SIG-M5 (cell line): ENCODE data around the gene OSCP1.
A peak's percentile ranks its signal among the peaks of the same experiment; 100 is the strongest.

Source experiments
- DNase-seq: peaks from one replicate; lab custom pipeline; 2025; lab: John Stamatoyannopoulos, UW

OSCP1 gene

GRCh38 chr1:36472656-36473055 is 22.4 kb upstream of the OSCP1 start:
- DNase-seq = no peak

- DNase-seq = no peak
These were observed 21.8 kb upstream of the OSCP1 start for GRCh38 chr1:36471830-36472641.

DNA sequence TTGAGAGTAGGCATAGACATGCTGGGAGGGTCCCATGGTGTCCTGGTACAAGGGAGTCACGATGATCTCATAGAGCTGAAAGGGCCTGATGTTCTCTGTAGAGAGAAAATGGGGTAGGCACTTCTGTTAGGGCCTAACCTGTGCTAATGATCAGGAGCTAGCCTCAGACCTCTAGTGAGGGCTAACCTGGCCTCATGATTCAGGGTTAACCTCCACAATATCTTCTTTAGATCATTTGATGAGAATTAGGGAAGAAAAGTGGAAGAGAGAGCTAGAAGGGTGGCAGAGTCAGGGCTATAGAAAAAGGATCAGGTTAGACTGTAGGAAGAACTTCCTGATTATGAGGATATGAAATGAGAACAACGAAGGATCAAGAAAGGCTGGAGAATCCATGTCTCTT is 18.9 kb upstream of the OSCP1 start:
- DNase-seq = no peak

GRCh38 chr1:36467700-36468455 is 17.6 kb upstream of the OSCP1 start:
- DNase-seq = no peak

- DNase-seq = no peak
These were observed 16.8 kb upstream of the OSCP1 start for GRCh38 chr1:36467027-36467410.

GRCh38 chr1:36466370-36467026 is 16.2 kb upstream of the OSCP1 start:
- no peak for DNase-seq

- DNase-seq = no peak
These were observed 15.6 kb upstream of the OSCP1 start for GRCh38 chr1:36465731-36466369.

DNA sequence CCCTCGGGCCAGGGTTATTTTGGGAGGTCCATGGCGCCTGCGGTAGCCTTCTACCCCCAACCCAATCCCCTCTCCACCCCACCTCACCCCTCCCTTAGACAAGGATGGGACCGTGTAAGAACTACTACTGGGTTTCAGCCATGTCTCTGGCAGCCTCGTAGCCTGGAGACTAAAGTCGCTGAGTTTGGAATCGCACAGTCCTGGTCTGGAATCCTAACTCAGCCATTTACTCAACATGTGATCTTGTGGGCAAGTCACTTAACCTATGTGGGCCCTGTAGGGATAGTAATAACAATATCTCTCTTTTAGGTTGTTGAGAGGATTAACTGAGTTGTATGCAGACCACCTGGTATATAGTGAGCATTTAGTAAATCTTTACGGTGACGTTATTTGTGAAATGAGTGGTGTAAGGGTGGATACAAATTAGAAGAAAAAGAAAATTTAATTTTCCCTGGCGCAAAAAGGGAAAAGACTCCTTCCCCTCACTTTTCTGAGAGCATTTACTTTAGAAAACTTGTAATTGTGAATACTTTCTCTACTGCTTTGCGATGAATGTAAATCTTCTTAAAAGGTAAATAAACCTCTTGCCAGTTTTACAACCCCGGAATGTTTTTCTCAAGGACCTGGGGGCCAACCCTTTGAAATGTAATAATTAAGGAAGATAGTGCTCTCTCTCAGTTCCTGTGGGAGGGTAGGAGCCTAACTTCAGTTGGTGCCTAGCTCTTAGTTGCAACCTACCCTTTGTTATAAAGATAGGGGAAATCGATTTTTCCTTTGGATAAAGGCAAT is 14.5 kb upstream of the OSCP1 start:
- DNase-seq = no peak

- peak; percentile 77 for DNase-seq
These were observed 13.8 kb upstream of the OSCP1 start, which contains the start of gene MRPS15 for GRCh38 chr1:36463803-36464604. TSS of gene MRPS15 (minus strand) at chr1:36464384. CDS start at chr1:36464275, 109 bp downstream.

DNA sequence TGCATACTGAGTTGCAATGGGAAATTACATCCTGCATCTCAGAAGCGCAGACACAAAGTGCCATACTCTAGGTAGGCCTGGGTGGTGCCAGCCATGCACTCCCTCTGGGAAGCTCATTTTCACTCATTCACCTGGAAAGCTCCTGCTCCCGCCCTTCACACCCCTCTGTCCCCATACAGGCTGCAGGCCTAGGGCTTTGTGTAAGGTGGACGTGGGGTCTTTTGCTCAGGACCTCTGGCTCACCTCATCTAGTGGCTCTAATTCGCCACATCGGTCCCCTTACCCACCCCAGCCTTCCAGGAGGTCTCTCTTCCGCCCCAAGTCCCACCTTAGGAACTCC is 13.2 kb upstream of the OSCP1 start:
- no peak for DNase-seq

- no peak for DNase-seq
These were observed 8.7 kb upstream of the OSCP1 start for GRCh38 chr1:36458910-36459309.

GRCh38 chr1:36457691-36458090 is 7.4 kb upstream of the OSCP1 start:
- no peak for DNase-seq

GRCh38 chr1:36456391-36456928 is 6.2 kb upstream of the OSCP1 start:
- DNase-seq = no peak

DNA sequence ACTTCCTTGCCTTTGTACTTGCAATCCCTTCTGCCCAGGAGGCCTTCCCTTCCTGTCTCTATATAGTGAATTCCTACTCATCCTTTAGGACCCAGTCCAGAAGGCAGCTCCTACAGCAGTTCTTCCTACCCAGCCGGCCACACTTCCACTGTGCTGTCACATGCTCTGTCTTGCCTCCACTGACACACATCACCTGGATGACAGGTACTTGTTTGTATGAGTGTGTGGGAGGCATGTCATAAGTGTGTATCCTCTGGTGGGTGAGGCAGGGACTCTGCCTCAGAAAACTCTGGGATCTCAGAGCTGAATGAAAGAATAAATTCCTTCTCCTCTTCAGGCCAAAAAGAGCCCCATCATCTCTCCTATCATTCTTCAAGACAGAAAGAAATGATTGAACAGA is 5.1 kb upstream of the OSCP1 start:
- DNase-seq = no peak

DNA sequence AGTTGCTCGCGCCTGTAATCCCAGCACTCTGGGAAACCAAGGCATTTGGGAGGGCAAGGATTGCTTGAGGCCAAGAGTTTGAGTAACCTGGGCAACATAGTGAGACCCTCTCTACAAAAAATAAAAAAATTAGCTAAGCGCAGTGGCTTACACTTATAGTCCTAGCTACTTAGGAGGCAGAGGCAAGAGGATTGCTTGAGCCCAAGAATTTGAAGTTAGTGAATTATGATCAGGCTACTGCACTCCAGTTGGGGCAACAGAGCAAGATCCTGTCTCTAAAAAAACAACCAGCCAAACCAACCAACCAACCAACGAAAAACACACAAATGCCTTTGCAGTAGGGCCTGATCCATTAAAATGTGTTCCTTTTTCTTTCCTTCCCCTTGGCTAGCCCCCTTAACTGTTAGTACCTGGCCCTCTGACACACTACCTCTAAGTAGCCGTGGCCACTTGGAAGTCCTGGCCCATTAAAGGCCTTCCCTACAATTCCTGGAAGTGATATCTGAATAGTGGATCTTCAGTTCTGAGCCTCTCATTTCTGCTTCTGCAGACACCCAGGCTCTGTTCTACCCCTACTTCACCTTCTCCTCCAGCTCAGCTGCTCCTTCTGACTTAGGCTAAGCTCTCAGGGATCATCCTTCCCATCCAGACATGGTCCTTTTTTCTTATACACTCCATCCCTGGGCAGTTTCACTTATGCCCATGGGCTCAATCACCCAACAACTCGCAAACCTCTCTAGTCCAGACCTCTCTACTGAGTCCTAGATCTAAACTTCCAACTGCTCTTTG is 3.5 kb upstream of the OSCP1 start:
- no peak for DNase-seq

DNA sequence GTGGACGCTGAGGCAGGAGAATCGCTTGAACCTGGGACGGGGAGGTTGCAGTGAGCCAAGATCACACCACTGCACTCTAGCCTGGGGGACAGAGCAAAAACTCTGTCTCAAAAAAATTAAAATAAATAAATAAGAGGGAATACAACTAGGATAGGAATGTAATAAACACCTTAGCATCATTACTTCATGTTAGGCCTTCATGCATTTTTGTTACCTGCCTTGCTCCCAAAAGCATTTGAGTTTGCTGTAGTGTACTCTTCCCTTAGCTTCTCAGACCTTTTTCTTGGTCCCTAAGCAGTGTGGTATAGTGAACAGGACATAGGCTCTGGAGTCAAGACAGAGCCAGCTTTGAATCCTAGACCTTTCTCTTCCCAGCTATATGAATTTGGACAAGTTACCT is 2.8 kb upstream of the OSCP1 start:
- no peak for DNase-seq

DNA sequence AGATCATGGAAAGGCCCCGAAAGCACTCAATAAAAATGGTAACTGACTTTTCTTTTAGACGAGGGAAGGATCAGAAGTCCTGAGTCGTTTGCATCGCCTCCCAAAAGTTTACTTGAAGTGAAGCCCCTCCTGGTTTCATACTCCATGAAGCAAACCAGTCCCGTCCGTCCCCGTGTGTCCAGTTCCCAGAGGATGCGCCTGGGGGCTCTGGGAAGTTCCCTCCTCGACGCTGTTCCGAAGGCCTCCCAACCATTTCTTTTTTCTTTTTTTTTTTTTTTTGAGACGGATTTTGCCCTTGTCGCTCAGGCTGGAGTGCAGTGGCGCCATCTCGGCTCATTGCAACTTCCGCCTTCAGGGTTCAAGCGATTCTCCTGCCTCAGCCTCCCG is 661 bp upstream of the OSCP1 start:
- no peak for DNase-seq

DNA sequence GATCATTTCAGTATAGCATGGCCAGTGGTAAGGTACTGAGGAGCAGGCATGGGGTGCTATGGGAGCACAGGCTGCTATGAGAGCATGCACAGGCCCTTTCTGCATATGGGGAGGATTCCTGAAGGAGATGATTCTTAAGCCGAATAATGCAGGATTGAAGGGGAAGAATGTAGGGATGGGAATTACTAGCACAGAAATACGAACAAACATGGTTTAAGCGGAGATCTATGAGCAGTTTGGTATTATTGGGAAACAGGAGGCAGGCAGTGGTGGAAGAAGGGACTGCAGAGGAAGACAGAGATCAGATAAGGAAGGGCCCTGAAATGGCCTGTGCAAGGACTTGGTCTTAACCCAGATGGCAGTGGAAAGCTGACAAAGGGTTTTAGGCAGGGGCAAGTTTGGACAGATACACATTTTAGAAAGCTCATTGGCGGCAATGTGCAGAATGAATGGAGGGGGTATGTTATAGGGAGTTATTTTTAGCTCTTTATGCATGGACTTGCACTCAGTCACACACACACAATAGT is 1.7 kb downstream of the OSCP1 start:
- no peak for DNase-seq

- DNase-seq = no peak
These were observed 2.8 kb downstream of the OSCP1 start for GRCh38 chr1:36447450-36447849.

GRCh38 chr1:36446746-36447145 is 3.5 kb downstream of the OSCP1 start:
- no peak for DNase-seq
